Measurements from ENCODE around the gene OPA1. TPM values are rescaled to one million over a fixed set of nuclear protein-coding genes. Genes with fewer than 3 reads are reported as not detected.

OPA1 gene
- polyA plus RNA-seq, 1 donor (not counting 4 experiments of a cell fraction or from before 2014, with no cell fraction given) = 50.1 TPM

GRCh38 chr3:193637831-193638230 is 44.8 kb downstream of the OPA1 start:
- Histone ChIP-seq H4K20me1 (ENCODE audit: control insufficient read depth, extremely low read depth, insufficient read depth, low read length) (no peaks in the 10 kb centered on the region), H2AFZ (ENCODE audit: control insufficient read depth, low read length) (no peak overlapping the region), H3K4me3 (ENCODE audit: control insufficient read depth in 2 of 3, extremely low read depth in 1 of 3, insufficient read depth in 2 of 3, low read depth in 1 of 3, low read length in 3 of 3) (no peak overlapping the region), H3K9me3 (ENCODE audit: control insufficient read depth, low read depth, low read length) (no peaks in the 10 kb centered on the region), H3K36me3 (ENCODE audit: control insufficient read depth in 2 of 2, extremely low read depth in 1 of 2, insufficient read depth in 2 of 2, low read length in 2 of 2) (peaks cover 14 to 18% of the 10 kb centered on the region in 2 experiments), H3K4me2 (ENCODE audit: control insufficient read depth, extremely low read depth, insufficient read depth, low read depth, low read length) (no peak overlapping the region), H3K4me1 (ENCODE audit: control insufficient read depth, extremely low read depth, insufficient read depth, low read length) (no peaks in the 10 kb centered on the region), H3K27ac (ENCODE audit: control insufficient read depth, insufficient read depth, low read length) (no peak overlapping the region), H3K27me3 (ENCODE audit: control insufficient read depth, extremely low read depth, insufficient read depth, low read length) (no peaks in the 10 kb centered on the region), H3K9me1 (ENCODE audit: control insufficient read depth, extremely low read depth, insufficient read depth, low read length) (no peaks in the 10 kb centered on the region), H3K79me2 (ENCODE audit: control insufficient read depth, insufficient read depth, low read length) (no peaks in the 10 kb centered on the region), H3K9ac (ENCODE audit: control insufficient read depth, extremely low read depth, insufficient read depth, low read length) (no peak overlapping the region)
- DNase-seq (ENCODE audit: low read depth, low spot score) = no peak
- dilution Hi-C loops (cut with MboI; ENCODE audit: extremely low pct_ligation_motif_present, low sequenced_read_pairs) = no loop called here
- TF ChIP-seq CTCF (optimal IDR thresholded peaks at IDR 0.05 in 1 of 3, IDR thresholded peaks at IDR 0.05 in 1 of 3, conservative IDR thresholded peaks at IDR 0.05 in 1 of 3; ENCODE audit: extremely low read depth in 1 of 3, insufficient read depth in 2 of 3, low read length in 3 of 3) (no peak), EZH2 (IDR thresholded peaks at IDR 0.05; ENCODE audit: low read length) (no peak)
- FAIRE-seq = no peak

- Histone ChIP-seq H2AFZ (ENCODE audit: control insufficient read depth, low read length) (no peak overlapping the region), H3K9ac (ENCODE audit: control insufficient read depth, extremely low read depth, insufficient read depth, low read length) (no peak overlapping the region), H3K27ac (ENCODE audit: control insufficient read depth, insufficient read depth, low read length) (no peak overlapping the region), H3K4me2 (ENCODE audit: control insufficient read depth, extremely low read depth, insufficient read depth, low read depth, low read length) (no peak overlapping the region), H3K4me1 (ENCODE audit: control insufficient read depth, extremely low read depth, insufficient read depth, low read length) (no peaks in the 10 kb centered on the region), H3K4me3 (ENCODE audit: control insufficient read depth in 2 of 3, extremely low read depth in 1 of 3, insufficient read depth in 2 of 3, low read depth in 1 of 3, low read length in 3 of 3) (no peak overlapping the region), H3K27me3 (ENCODE audit: control insufficient read depth, extremely low read depth, insufficient read depth, low read length) (no peaks in the 10 kb centered on the region), H3K9me3 (ENCODE audit: control insufficient read depth, low read depth, low read length) (no peaks in the 10 kb centered on the region), H3K9me1 (ENCODE audit: control insufficient read depth, extremely low read depth, insufficient read depth, low read length) (no peaks in the 10 kb centered on the region), H3K79me2 (ENCODE audit: control insufficient read depth, insufficient read depth, low read length) (no peaks in the 10 kb centered on the region), H3K36me3 (ENCODE audit: control insufficient read depth in 2 of 2, extremely low read depth in 1 of 2, insufficient read depth in 2 of 2, low read length in 2 of 2) (peaks cover 15 to 18% of the 10 kb centered on the region in 2 experiments), H4K20me1 (ENCODE audit: control insufficient read depth, extremely low read depth, insufficient read depth, low read length) (no peaks in the 10 kb centered on the region)
- FAIRE-seq (peak; percentile 36), DNase-seq (ENCODE audit: low read depth, low spot score) (no peak)
- TF ChIP-seq EZH2 (IDR thresholded peaks at IDR 0.05; ENCODE audit: low read length) = no peak
- dilution Hi-C loops (cut with MboI; ENCODE audit: extremely low pct_ligation_motif_present, low sequenced_read_pairs) = no loop called here
Measured at GRCh38 chr3:193638833-193639232, 45.8 kb downstream of the OPA1 start.

- DNase-seq (ENCODE audit: low read depth, low spot score) = no peak
- H4K20me1 ChIP-seq (ENCODE audit: control insufficient read depth, extremely low read depth, insufficient read depth, low read length) = no peaks in the 10 kb centered on the region
- dilution Hi-C loops (cut with MboI; ENCODE audit: extremely low pct_ligation_motif_present, low sequenced_read_pairs) = no loop called here
Measured at GRCh38 chr3:193640165-193640715, 47.2 kb downstream of the OPA1 start.

More at GRCh38 chr3:193640165-193640715, 47.2 kb downstream of the OPA1 start:
- H3K4me3 ChIP-seq (ENCODE audit: control insufficient read depth in 2 of 3, extremely low read depth in 1 of 3, insufficient read depth in 2 of 3, low read depth in 1 of 3, low read length in 3 of 3) = no peak overlapping the region
- H3K9ac ChIP-seq (ENCODE audit: control insufficient read depth, extremely low read depth, insufficient read depth, low read length) = no peak overlapping the region
- no peaks in the 10 kb centered on the region for H3K4me1 ChIP-seq (ENCODE audit: control insufficient read depth, extremely low read depth, insufficient read depth, low read length)
- no peaks in the 10 kb centered on the region for H3K9me1 ChIP-seq (ENCODE audit: control insufficient read depth, extremely low read depth, insufficient read depth, low read length)
- H3K27me3 ChIP-seq (ENCODE audit: control insufficient read depth, extremely low read depth, insufficient read depth, low read length) = no peaks in the 10 kb centered on the region
- peaks cover 18 to 22% of the 10 kb centered on the region in 2 experiments for H3K36me3 ChIP-seq (ENCODE audit: control insufficient read depth in 2 of 2, extremely low read depth in 1 of 2, insufficient read depth in 2 of 2, low read length in 2 of 2)
- no peak overlapping the region for H3K27ac ChIP-seq (ENCODE audit: control insufficient read depth, insufficient read depth, low read length)
- no peak overlapping the region for H2AFZ ChIP-seq (ENCODE audit: control insufficient read depth, low read length)
- FAIRE-seq = no peak
- no peak overlapping the region for H3K4me2 ChIP-seq (ENCODE audit: control insufficient read depth, extremely low read depth, insufficient read depth, low read depth, low read length)
- no peak for TF ChIP-seq EZH2 (IDR thresholded peaks at IDR 0.05; ENCODE audit: low read length)
- TF ChIP-seq CTCF (optimal IDR thresholded peaks at IDR 0.05 in 1 of 3, IDR thresholded peaks at IDR 0.05 in 1 of 3, conservative IDR thresholded peaks at IDR 0.05 in 1 of 3; ENCODE audit: extremely low read depth in 1 of 3, insufficient read depth in 2 of 3, low read length in 3 of 3) = no peak
- H3K79me2 ChIP-seq (ENCODE audit: control insufficient read depth, insufficient read depth, low read length) = no peaks in the 10 kb centered on the region
- H3K9me3 ChIP-seq (ENCODE audit: control insufficient read depth, low read depth, low read length) = no peaks in the 10 kb centered on the region
